RPMI8226 (cell line): ENCODE results near the gene OR2T2.
"Not testable (repeated sequence)": the region's sequence is repeated elsewhere in the genome, so short reads cannot be mapped to it uniquely, and the experiment has no call there.

Experiments
- DNase-seq: peaks from one replicate; pipeline ENCODE4 v3.0.0-alpha.2; 2015

OR2T2 gene

DNA sequence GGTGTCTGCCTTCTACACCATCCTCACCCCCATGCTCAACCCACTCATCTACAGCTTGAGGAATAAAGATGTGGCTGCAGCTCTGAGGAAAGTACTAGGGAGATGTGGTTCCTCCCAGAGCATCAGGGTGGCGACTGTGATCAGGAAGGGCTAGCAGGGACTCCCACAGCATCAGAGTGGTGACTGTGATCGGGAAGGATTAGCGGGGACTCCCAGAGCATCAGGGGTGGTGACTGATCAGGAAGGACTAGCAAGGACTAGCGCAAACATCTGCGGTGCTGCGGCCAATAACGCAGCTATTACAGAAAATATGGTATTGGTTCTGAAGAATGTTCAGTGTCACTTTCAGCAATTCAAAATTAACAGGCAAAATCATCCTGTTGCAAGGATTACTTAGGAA lies 8.2 kb downstream of the OR2T2 start:
- DNase-seq: not testable (repeated sequence)

DNA sequence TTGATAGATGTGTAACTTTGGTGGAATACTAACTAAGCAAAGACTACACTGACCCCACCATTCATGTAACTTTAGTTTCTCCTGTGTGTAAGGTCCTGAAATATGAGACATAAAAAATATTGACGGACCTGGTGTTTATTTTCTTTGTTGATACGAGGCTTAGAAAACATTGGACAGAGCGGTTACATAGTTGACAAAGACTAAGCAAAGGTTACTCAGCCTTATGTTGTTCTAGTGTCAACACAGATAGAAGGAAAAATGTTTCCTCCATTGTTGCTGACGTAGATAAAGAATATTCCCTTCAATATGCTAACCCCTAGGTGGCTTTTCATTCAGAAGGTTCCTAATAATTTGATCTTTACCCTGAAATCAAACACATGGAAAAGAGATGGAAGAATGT lies 9.6 kb downstream of the OR2T2 start:
- not testable (repeated sequence) for DNase-seq

DNA sequence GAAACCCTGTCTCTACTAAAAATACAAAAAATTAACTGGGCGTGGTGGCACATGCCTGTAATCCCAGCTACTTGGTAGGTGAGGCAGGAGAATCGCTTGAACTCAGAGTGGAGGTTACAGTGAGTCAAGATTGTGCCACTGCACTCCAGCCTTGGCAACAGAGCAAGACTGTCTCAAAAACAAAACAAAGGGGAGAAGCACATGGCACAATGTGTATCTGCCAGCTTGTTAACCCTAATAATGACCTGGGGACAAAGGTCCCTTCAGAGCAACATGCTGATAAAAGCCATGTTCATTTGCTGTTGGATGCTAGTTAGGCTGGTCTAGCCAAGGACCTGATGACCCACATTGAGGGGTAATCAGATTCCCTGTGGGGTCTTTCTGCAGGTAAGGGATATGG lies 11.2 kb downstream of the OR2T2 start:
- DNase-seq: not testable (repeated sequence)

DNA sequence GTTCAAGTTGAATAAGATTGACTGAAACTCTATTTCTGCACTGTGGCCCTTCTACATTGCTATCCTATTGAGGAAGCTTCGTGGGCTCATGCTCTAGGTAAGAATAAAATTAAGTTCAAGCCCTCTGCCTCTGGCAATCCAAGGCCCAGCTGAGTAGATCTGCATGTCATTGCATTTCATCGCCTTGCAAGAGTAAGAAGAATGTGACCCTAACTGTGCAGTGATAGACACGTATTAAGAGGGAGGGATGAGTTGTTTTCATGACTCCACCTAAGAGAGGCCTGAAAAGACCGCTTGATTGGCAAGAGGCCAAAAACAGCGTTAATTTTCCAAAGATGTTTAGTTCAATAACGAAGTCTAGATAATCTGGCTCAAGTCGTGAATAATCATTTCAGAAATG lies 13.7 kb downstream of the OR2T2 start:
- not testable (repeated sequence) for DNase-seq

DNA sequence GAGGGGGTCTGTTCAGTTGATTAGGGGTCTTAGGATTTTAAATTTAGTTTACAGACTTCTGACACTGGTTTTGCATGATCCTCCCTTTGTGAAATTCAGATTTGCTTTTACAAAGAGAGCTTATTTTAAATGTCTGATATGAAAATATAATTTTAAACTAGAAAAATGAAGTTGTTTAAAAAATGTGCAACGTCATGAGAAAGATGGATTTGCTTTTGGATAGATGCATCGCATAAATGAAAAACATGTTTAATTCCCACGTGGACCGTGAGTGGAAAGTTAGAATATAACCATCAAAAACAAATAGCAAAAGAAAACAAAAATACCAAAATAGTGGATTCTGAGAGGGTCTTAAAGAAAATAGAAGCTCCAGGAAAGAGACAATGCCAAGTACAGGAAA lies 25.7 kb downstream of the OR2T2 start:
- DNase-seq: no peak

DNA sequence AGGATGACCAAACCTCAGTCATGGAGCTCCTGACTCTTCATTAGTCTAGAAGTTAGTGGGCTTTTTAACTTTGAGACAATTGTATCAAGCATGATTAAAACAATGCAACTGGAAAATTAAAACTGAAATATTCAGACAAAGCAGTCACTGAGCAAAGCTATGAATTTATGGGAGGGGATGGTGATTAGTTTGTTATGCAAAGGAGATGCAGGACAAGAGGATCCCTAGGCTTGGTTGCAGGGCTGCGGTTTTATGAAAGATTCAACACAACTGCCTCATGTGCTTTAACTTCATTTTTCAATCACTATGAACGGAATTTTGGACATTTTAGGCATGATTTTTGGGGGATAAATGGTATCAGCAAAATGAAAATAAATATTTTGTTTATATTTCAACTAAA lies 26.7 kb downstream of the OR2T2 start:
- DNase-seq: not testable (repeated sequence)

DNA sequence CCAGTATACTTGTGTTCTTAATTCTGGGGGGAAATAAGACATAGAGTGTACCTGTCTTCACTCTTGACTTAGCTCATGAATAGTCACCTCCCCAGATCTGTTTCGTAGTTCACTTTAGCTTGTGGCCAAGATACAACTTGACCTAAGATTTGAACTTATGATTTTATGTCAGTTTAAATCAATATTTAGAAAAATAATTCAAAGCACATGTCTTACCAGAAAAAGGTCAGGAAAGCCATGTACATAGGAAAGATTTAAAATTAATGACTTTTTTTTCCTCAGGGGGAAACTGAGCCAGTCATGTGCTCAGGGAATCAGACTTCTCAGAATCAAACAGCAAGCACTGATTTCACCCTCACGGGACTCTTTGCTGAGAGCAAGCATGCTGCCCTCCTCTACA lies 27.6 kb downstream of the OR2T2 start, which contains the start of gene OR2T3:
Gene OR2T3, plus strand, starts transcription at position 301 of the 400 bp plus-strand sequence. Its CDS starts 0 bp downstream, at position 301.
- DNase-seq: not testable (repeated sequence)

DNA sequence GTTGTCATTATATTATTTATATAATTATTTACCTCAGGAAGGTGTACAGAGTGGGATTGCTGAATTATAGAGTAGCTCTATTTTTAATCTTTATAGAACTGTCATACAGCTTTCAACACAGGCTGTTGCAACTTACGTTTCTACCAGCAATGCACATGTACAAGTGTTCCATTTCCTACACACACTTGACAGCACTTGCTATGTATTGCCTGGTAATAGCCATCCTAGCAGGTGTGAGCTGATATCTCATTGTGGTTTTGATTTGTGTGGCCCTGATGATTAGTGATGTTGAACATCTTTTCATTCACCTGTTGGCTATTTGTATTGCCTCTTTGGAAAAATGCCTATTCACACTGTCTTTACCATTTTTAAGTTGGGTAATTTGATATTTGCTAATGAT lies 30.2 kb downstream of the OR2T2 start:
- DNase-seq: not testable (repeated sequence)

DNA sequence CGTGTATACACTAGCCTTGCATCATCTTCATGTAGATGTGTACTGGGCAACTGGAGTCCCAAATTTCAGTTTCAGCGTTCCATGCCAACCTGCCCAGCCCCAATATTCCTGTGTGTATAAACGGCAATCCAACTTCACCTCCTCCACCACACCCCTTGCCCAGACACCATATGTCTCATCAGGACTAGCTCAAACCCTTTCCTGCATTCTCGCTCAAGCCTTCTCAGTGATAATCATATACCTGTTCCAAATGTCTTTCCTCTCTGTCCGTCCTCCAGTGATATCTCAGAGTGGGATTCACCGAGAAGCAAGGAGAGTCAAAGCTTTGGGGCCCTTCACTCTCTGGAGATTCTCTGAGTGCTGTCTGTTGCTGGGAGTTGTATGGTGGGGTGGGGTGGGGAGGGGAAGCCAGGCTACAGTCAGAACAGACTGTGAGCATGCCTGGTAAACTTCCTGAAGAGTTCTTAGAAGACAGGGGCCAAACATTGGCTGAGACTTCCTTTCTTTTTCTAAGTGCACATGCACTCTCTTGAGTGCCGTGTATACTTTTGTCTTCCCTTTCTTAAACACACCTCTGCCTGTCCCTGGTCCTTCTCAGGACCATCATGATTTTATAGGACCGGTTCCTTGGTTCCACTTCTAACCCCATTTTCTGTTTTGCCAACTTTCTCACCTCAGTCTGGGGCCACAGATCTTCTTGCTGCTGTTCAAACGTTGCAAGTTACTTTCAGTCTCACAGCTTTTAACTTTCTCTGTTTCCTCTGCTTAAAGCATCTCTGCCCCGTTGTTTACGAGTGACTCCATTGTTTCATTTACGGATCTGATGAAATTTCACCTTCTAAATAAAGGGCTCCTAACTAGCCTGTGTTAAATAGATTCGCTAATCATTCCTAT lies 36.5 kb downstream of the OR2T2 start:
- not testable (repeated sequence) for DNase-seq

DNA sequence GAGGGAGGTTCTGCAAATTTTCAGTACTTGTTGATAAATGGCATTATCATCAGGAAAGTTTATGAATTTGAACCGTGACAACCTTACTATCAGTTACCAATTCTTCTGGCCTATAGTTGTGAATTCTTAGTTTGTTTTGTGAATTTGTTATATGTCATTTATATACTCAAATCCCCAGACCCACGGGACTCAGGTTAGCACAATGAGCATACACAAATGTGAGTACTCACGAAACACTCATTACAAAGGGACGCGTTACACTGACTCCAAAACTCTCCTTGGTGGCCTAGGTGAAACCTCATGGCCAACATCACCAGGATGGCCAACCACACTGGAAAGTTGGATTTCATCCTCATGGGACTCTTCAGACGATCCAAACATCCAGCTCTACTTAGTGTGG lies 42.9 kb downstream of the OR2T2 start, which contains the start of gene OR2T5:
Gene OR2T5, plus strand, starts transcription at position 301 of the 400 bp plus-strand sequence. Its CDS starts 0 bp downstream, at position 301.
- not testable (repeated sequence) for DNase-seq

DNA sequence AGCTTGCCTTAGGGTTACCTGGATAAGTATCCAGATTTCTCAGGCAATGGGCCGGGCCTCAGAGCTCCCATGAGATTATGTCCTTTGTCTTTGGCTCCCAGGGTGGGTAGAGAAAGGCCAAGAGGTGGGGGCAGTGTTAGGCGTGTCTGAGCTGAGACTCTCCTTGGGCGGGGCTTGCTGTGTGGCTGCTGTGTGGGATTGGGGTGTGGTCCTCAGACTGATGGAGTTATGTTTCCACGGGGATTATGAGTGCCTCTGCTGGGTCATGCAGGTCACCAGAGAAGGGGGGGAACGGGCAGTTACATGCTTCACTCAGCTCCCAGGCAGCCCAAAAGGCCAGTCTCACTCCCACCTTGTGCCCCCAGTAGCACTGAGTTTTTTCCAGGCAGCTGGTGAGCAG lies 51.2 kb downstream of the OR2T2 start:
- not testable (repeated sequence) for DNase-seq

DNA sequence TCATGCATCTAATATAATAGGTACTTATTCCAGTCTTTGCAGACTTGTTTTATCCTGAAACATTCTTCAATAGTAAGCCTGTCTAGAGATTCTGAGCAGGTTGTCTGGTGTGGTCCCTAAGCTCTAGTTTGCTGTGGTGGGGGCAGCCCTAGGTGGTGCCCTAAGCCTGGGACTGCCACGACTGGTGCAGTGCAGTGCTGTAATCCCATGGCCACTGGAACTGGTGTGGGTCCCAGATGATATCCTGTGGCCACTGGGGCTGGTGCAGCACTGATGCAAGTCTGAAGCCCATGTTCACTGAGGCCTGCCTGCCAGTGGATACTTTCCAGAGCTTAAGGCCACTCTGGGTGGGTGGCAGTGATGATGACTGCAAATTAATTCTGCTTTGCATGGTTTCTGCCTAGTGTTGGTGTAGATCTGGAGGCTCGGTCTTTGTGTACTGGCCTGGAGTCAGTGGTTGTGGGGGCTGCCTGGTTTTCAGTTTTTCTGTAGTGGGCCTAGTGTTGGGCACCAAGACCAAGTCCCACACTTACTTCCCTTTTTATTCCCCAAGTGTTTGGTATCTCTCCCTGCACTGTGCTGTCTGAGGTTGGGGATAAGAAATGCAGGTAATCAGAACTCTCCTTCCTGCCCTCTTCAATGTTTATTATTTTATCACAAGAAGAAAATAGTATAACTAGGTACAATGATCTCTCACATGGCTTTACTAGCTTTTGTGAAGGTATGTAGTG lies 55.0 kb downstream of the OR2T2 start:
- DNase-seq: not testable (repeated sequence)
